Measurements from ENCODE around the gene ANXA6. TPM values are rescaled to one million over a fixed set of nuclear protein-coding genes. Genes with fewer than 3 reads are reported as not detected.

ANXA6 gene
- total and polyA plus RNA-seq, 9 of the 15 experiments (the other 6 are each of a cell fraction or from before 2014, with no cell fraction given), result 0.70 to 13.2 (median 8.3) TPM

DNA sequence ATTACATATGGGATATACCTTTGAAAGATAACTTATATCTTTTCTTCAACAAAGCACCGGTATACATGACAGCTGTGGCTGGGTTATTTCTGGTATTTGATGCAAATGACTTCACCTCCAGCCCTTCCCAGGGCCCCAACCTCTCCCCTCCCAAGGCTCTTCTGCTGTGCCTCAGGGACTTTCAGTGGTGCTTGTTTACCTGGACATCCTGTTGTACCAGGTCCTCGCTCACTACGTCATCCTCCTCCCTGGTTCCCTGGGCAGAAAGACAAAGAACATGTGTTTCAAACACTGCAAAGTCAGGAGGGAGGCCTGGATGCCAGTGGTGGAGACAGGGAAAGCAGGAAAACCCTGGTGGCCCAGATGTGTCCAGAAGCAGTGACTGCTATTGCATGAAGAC, 23.4 kb downstream of the ANXA6 start:
- no peaks in the 10 kb centered on the region for H4K20me1 ChIP-seq (replicated peaks; ENCODE audit: control insufficient read depth, insufficient read depth, low read length)
- FAIRE-seq (no peak), DNase-seq (ENCODE audit: extremely low read depth in 1 of 4, low spot score in 3 of 4) (no peak), ATAC-seq (no peak)
- H3K4me2 ChIP-seq (ENCODE audit: insufficient read depth, low read length), result no peak overlapping the region
- no peaks in the 10 kb centered on the region for H3K4me1 ChIP-seq (replicated peaks in 1 of 2; ENCODE audit: control insufficient read depth in 2 of 2, insufficient read depth in 2 of 2, low read length in 2 of 2)
- BruUV-seq (replicated peaks), result no TSS peak
- H2AFZ ChIP-seq (ENCODE audit: low read depth, low read length), result no peak overlapping the region
- H3K27me3 ChIP-seq (ENCODE audit: control insufficient read depth in 2 of 2, insufficient read depth in 2 of 2, low read length in 2 of 2), result peaks cover 0 to 32% of the 10 kb centered on the region in 2 experiments; a peak in 2 of 5 replicates
- TF ChIP-seq, protein P1, sequence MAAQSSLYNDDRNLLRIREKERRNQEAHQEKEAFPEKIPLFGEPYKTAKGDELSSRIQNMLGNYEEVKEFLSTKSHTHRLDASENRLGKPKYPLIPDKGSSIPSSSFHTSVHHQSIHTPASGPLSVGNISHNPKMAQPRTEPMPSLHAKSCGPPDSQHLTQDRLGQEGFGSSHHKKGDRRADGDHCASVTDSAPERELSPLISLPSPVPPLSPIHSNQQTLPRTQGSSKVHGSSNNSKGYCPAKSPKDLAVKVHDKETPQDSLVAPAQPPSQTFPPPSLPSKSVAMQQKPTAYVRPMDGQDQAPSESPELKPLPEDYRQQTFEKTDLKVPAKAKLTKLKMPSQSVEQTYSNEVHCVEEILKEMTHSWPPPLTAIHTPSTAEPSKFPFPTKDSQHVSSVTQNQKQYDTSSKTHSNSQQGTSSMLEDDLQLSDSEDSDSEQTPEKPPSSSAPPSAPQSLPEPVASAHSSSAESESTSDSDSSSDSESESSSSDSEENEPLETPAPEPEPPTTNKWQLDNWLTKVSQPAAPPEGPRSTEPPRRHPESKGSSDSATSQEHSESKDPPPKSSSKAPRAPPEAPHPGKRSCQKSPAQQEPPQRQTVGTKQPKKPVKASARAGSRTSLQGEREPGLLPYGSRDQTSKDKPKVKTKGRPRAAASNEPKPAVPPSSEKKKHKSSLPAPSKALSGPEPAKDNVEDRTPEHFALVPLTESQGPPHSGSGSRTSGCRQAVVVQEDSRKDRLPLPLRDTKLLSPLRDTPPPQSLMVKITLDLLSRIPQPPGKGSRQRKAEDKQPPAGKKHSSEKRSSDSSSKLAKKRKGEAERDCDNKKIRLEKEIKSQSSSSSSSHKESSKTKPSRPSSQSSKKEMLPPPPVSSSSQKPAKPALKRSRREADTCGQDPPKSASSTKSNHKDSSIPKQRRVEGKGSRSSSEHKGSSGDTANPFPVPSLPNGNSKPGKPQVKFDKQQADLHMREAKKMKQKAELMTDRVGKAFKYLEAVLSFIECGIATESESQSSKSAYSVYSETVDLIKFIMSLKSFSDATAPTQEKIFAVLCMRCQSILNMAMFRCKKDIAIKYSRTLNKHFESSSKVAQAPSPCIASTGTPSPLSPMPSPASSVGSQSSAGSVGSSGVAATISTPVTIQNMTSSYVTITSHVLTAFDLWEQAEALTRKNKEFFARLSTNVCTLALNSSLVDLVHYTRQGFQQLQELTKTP (IDR thresholded peaks at IDR 0.05; ENCODE audit: low read depth in 1 of 2, partially characterized antibody in 2 of 2), result no peak
- TF ChIP-seq ZFX (CRISPR knock-in tag; IDR thresholded peaks at IDR 0.05) (no peak), FIP1L1 (IDR thresholded peaks at IDR 0.05; ENCODE audit: low read depth, low read length, poor library complexity, severe bottlenecking) (no peak), ETS2 (tag; IDR thresholded peaks at IDR 0.05; ENCODE audit: borderline replicate concordance, poor library complexity, severe bottlenecking) (no peak)
- WGBS (ENCODE audit: insufficient coverage, low coverage, missing lambda C conversion rate), result 0% methylated on average over 3 of the region's 3 CpGs
- no peaks in the 10 kb centered on the region for H3K9me1 ChIP-seq (ENCODE audit: control insufficient read depth, insufficient read depth, low read length)
- H3K36me3 ChIP-seq (ENCODE audit: control insufficient read depth, insufficient read depth, low read length), result no peaks in the 10 kb centered on the region
- intact Hi-C loops (cut with micrococcal nuclease), result no loop called here
- no peaks in the 10 kb centered on the region for H3K9me3 ChIP-seq (replicated peaks; ENCODE audit: control insufficient read depth, insufficient read depth, low read depth, low read length)
- H3K79me2 ChIP-seq (ENCODE audit: control insufficient read depth, insufficient read depth, low read length), result no peaks in the 10 kb centered on the region
- POLR2A ChIA-PET, result interaction anchor here (1.2 kb wide), 1 partner anchor 16 kb away, joined by 3 read pairs; no protein-coding TSS in a partner anchor
- H3K9ac ChIP-seq (ENCODE audit: insufficient read depth in 1 of 2, low read depth in 2 of 2, low read length in 2 of 2), result no peak overlapping the region
- no peak overlapping the region for H3K4me3 ChIP-seq
- CTCF ChIA-PET (ENCODE audit: low intra/inter-chr PET ratio), result no interaction called here
- in situ Hi-C loops (cut with MboI), result no loop called here
- no peak overlapping the region for H3K27ac ChIP-seq (ENCODE audit: extremely low read depth, low read depth, low read length)
